ENCODE results near the gene DGKH. TPM values are rescaled to one million over a fixed set of nuclear protein-coding genes. Genes with fewer than 3 reads are reported as not detected.

The DGKH gene
- total RNA-seq, 1 experiment from 2014 or later, result 9.3 TPM

GRCh38 chr13:42190529-42190928, 142.1 kb downstream of the DGKH start:
- Histone ChIP-seq H3K9me3 (ENCODE audit: insufficient read depth, low read depth) (no peaks in the 10 kb centered on the region), H3F3A (ENCODE audit: insufficient read depth, low read depth) (no peaks in the 10 kb centered on the region), H3K4me2 (no peak overlapping the region), H4K20me1 (ENCODE audit: insufficient read depth) (no peaks in the 10 kb centered on the region), H3K36me3 (ENCODE audit: low read depth) (no peaks in the 10 kb centered on the region), H3K9me2 (ENCODE audit: insufficient read depth) (no peaks in the 10 kb centered on the region), H3K4me1 (replicated peaks; ENCODE audit: insufficient read depth) (no peaks in the 10 kb centered on the region), H3K4me3 (no peak overlapping the region), H3K79me2 (ENCODE audit: low read depth) (no peaks in the 10 kb centered on the region), H3K27ac (no peak overlapping the region), H2AFZ (no peak overlapping the region), H3K27me3 (ENCODE audit: insufficient read depth, low read depth) (no peaks in the 10 kb centered on the region)
- POLR2A ChIA-PET (ENCODE audit: unreplicated experiment), result no interaction called here
- CTCF ChIA-PET, result no interaction called here
- intact Hi-C loops (cut with micrococcal nuclease; ENCODE audit: unreplicated experiment), result no loop called here
- no peak for DNase-seq
- TF ChIP-seq, protein P1, sequence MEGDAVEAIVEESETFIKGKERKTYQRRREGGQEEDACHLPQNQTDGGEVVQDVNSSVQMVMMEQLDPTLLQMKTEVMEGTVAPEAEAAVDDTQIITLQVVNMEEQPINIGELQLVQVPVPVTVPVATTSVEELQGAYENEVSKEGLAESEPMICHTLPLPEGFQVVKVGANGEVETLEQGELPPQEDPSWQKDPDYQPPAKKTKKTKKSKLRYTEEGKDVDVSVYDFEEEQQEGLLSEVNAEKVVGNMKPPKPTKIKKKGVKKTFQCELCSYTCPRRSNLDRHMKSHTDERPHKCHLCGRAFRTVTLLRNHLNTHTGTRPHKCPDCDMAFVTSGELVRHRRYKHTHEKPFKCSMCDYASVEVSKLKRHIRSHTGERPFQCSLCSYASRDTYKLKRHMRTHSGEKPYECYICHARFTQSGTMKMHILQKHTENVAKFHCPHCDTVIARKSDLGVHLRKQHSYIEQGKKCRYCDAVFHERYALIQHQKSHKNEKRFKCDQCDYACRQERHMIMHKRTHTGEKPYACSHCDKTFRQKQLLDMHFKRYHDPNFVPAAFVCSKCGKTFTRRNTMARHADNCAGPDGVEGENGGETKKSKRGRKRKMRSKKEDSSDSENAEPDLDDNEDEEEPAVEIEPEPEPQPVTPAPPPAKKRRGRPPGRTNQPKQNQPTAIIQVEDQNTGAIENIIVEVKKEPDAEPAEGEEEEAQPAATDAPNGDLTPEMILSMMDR (conservative IDR thresholded peaks at IDR 0.05), result no peak
- no peak for TF ChIP-seq EZH2 (IDR thresholded peaks at IDR 0.05; ENCODE audit: low read depth)
- no TSS peak for BruUV-seq (replicated peaks)

DNA sequence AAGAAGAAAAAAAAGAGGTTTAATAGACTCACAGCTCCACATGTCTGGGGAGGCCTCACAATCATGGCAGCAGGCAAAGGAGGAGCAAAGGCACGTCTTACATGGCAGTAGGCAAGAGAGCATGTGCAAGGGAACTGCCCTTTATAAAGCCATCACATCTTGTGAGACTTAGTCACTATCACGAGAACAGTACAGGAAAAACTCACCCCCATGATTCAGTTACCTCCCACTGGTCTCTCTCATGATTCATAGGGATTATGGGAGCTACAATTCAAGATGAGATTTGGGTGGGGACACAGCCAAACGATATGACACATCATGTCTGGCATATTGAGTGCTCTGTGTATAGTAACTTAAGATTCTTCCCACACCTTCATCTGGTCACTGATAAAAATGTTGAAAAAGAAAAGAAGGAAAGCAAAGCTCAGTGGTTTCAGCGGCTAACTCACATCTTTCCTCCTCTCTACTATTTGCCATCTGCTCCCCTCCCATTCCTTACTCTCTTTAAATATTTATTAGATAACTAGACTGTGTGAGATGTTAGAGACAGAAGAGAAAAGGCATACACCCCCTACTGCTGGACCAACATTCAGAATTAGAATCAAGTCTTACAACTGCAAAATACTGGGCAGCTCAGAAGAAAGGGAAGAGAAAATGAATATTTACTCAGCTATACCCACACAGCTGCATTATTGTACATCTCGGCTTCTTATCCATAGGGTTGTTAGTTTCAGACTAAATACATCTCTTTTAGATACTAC, 163.4 kb downstream of the DGKH start:
- POLR2A ChIA-PET (ENCODE audit: unreplicated experiment), result no interaction called here
- Histone ChIP-seq H3K27ac (no peak overlapping the region), H3F3A (ENCODE audit: insufficient read depth, low read depth) (no peaks in the 10 kb centered on the region), H3K79me2 (ENCODE audit: low read depth) (no peaks in the 10 kb centered on the region), H3K9me2 (ENCODE audit: insufficient read depth) (no peaks in the 10 kb centered on the region), H3K36me3 (ENCODE audit: low read depth) (no peaks in the 10 kb centered on the region), H4K20me1 (ENCODE audit: insufficient read depth) (no peaks in the 10 kb centered on the region), H3K4me3 (no peak overlapping the region), H3K4me1 (replicated peaks; ENCODE audit: insufficient read depth) (no peaks in the 10 kb centered on the region), H3K9me3 (ENCODE audit: insufficient read depth, low read depth) (no peaks in the 10 kb centered on the region), H3K4me2 (no peak overlapping the region), H2AFZ (no peak overlapping the region), H3K27me3 (ENCODE audit: insufficient read depth, low read depth) (no peaks in the 10 kb centered on the region)
- no TSS peak for BruUV-seq (replicated peaks)
- no peak for TF ChIP-seq EZH2 (IDR thresholded peaks at IDR 0.05; ENCODE audit: low read depth)
- TF ChIP-seq, protein P1 (conservative IDR thresholded peaks at IDR 0.05), result no peak
- intact Hi-C loops (cut with micrococcal nuclease; ENCODE audit: unreplicated experiment), result no loop called here
- CTCF ChIA-PET, result no interaction called here
- no peak for DNase-seq

- no peaks in the 10 kb centered on the region for H3K9me3 ChIP-seq (ENCODE audit: insufficient read depth, low read depth)
- H3K79me2 ChIP-seq (ENCODE audit: low read depth), result no peaks in the 10 kb centered on the region
- no peaks in the 10 kb centered on the region for H3K9me2 ChIP-seq (ENCODE audit: insufficient read depth)
- TF ChIP-seq, protein P1 (conservative IDR thresholded peaks at IDR 0.05), result no peak
- TF ChIP-seq EZH2 (IDR thresholded peaks at IDR 0.05; ENCODE audit: low read depth), result no peak
- ChIA-PET CTCF (no interaction called here), POLR2A (ENCODE audit: unreplicated experiment) (no interaction called here)
- H3K27me3 ChIP-seq (ENCODE audit: insufficient read depth, low read depth), result no peaks in the 10 kb centered on the region
- no peaks in the 10 kb centered on the region for H3K4me1 ChIP-seq (replicated peaks; ENCODE audit: insufficient read depth)
- no peaks in the 10 kb centered on the region for H3F3A ChIP-seq (ENCODE audit: insufficient read depth, low read depth)
- BruUV-seq (replicated peaks), result no TSS peak
- H3K4me2 ChIP-seq, result no peak overlapping the region
- DNase-seq, result peak in 1 of 2 experiments; percentile 14
- H3K27ac ChIP-seq, result no peak overlapping the region
- intact Hi-C loops (cut with micrococcal nuclease; ENCODE audit: unreplicated experiment), result no loop called here
- H3K36me3 ChIP-seq (ENCODE audit: low read depth), result no peaks in the 10 kb centered on the region
- no peaks in the 10 kb centered on the region for H4K20me1 ChIP-seq (ENCODE audit: insufficient read depth)
- no peak overlapping the region for H3K4me3 ChIP-seq
- H2AFZ ChIP-seq, result no peak overlapping the region
Observed at GRCh38 chr13:42214446-42214845, 166.0 kb downstream of the DGKH start.

Measured in PC-9 (cell line).